MM.1S (cell line): ENCODE data around the gene EYA2.

Experiments
- DNase-seq: peaks from one replicate; pipeline ENCODE4 v3.0.0-alpha.2; 2015
- H2AFZ ChIP-seq: fragments of 300-600 bp; sonication (generic); 2 replicates; pipeline ENCODE4 v1.6.0; 2016; ENCODE audit warnings: antibody characterized with exemption, low read length
- H3F3A ChIP-seq: fragments of 300-600 bp; sonication (generic); 2 replicates; pipeline ENCODE4 v1.6.1; 2016; ENCODE audit warnings: mild to moderate bottlenecking, antibody characterized with exemption, low read length, moderate library complexity, mixed read lengths; ENCODE audit not compliant: insufficient read depth
- H3K27ac ChIP-seq: fragments of 300-600 bp; sonication (generic); 2 replicates; pipeline ENCODE4 v1.5.1; 2016; ENCODE audit warnings: mild to moderate bottlenecking, low read length
- H3K27me3 ChIP-seq: fragments of 300-600 bp; sonication (generic); replicated peaks from 2 replicates; pipeline ENCODE4 v1.6.0; 2016; ENCODE audit warnings: low read length; ENCODE audit not compliant: insufficient read depth
- H3K36me3 ChIP-seq: fragments of 300-600 bp; sonication (generic); replicated peaks from 2 replicates; pipeline ENCODE4 v1.6.1; 2016; ENCODE audit warnings: mild to moderate bottlenecking, low read length, mixed read lengths; ENCODE audit not compliant: insufficient read depth
- H3K4me1 ChIP-seq: fragments of 300-600 bp; sonication (generic); 2 replicates; pipeline ENCODE4 v1.6.1; 2016; ENCODE audit warnings: low read length, mixed read lengths
- H3K4me2 ChIP-seq: fragments of 300-600 bp; sonication (generic); 2 replicates; pipeline ENCODE4 v1.6.0; 2016; ENCODE audit warnings: low read depth, low read length
- H3K4me3 ChIP-seq: fragments of 300-600 bp; sonication (generic); 2 replicates; pipeline ENCODE4 v1.5.1; 2016; ENCODE audit warnings: low read length, mixed read lengths
- H3K79me2 ChIP-seq: fragments of 300-600 bp; sonication (generic); 2 replicates; pipeline ENCODE4 v1.6.1; 2016; ENCODE audit warnings: mixed run types, low read length, mixed read lengths
- H3K9ac ChIP-seq: fragments of 300-600 bp; sonication (generic); 2 replicates; pipeline ENCODE4 v1.6.1; 2016; ENCODE audit warnings: low read length, mixed read lengths
- H3K9me2 ChIP-seq: fragments of 300-600 bp; sonication (generic); replicated peaks from 2 replicates; pipeline ENCODE4 v1.6.1; 2016; ENCODE audit warnings: mild to moderate bottlenecking, low read length, mixed read lengths; ENCODE audit not compliant: insufficient read depth
- H3K9me3 ChIP-seq: fragments of 300-600 bp; sonication (generic); replicated peaks from 2 replicates; pipeline ENCODE4 v1.6.1; 2016; ENCODE audit warnings: mild to moderate bottlenecking, low read length, mixed read lengths; ENCODE audit not compliant: insufficient read depth
- H4K20me1 ChIP-seq: fragments of 300-600 bp; sonication (generic); 2 replicates; pipeline ENCODE4 v1.6.1; 2016; ENCODE audit warnings: mild to moderate bottlenecking, low read length, moderate library complexity, mixed read lengths; ENCODE audit not compliant: insufficient read depth
- CTCF ChIP-seq: fragments of 300-600 bp; sonication (generic); IDR thresholded peaks from 2 replicates; pipeline ENCODE4 v1.5.1; 2016; ENCODE audit warnings: antibody characterized with exemption, low read length, mixed read lengths
- EZH2 ChIP-seq: fragments of 300-600 bp; sonication (generic); optimal IDR thresholded peaks from 2 replicates; pipeline ENCODE3; 2017; ENCODE audit warnings: low read depth, mild to moderate bottlenecking, antibody characterized with exemption, low read length, mixed read lengths
- EZH2phosphoT487 ChIP-seq: fragments of 300-600 bp; sonication (generic); IDR thresholded peaks from 2 replicates; pipeline ENCODE4 v1.6.1; 2018; ENCODE audit warnings: antibody characterized with exemption, low read length

Gene EYA2

GRCh38 chr20:46934746-46935287 is 40.2 kb downstream of the EYA2 start:
- no peaks in the 10 kb centered on the region for H3F3A ChIP-seq
- H3K79me2 ChIP-seq = no peaks in the 10 kb centered on the region
- no peak overlapping the region for H3K4me3 ChIP-seq
- no peak for DNase-seq
- no peaks in the 10 kb centered on the region for H3K36me3 ChIP-seq
- TF ChIP-seq EZH2 (no peak), EZH2phosphoT487 (no peak), CTCF (no peak)
- no peaks in the 10 kb centered on the region for H3K9me3 ChIP-seq
- no peaks in the 10 kb centered on the region for H3K9me2 ChIP-seq
- no peak overlapping the region for H3K27ac ChIP-seq
- no peak overlapping the region for H2AFZ ChIP-seq
- H3K27me3 ChIP-seq = no peaks in the 10 kb centered on the region
- no peak overlapping the region for H3K9ac ChIP-seq
- no peaks in the 10 kb centered on the region for H3K4me1 ChIP-seq
- no peaks in the 10 kb centered on the region for H4K20me1 ChIP-seq
- no peak overlapping the region for H3K4me2 ChIP-seq

GRCh38 chr20:46935394-46936017 is 40.9 kb downstream of the EYA2 start:
- TF ChIP-seq EZH2 (no peak), CTCF (no peak), EZH2phosphoT487 (no peak)
- DNase-seq = no peak
- H3K9ac ChIP-seq = no peak overlapping the region
- H3K79me2 ChIP-seq = no peaks in the 10 kb centered on the region
- no peak overlapping the region for H3K4me3 ChIP-seq
- no peak overlapping the region for H2AFZ ChIP-seq
- H3K27me3 ChIP-seq = no peaks in the 10 kb centered on the region
- H3K27ac ChIP-seq = no peak overlapping the region
- no peaks in the 10 kb centered on the region for H3K9me2 ChIP-seq
- H3K4me1 ChIP-seq = no peaks in the 10 kb centered on the region
- H3F3A ChIP-seq = no peaks in the 10 kb centered on the region
- H3K36me3 ChIP-seq = no peaks in the 10 kb centered on the region
- no peaks in the 10 kb centered on the region for H4K20me1 ChIP-seq
- H3K4me2 ChIP-seq = no peak overlapping the region
- no peaks in the 10 kb centered on the region for H3K9me3 ChIP-seq

DNA sequence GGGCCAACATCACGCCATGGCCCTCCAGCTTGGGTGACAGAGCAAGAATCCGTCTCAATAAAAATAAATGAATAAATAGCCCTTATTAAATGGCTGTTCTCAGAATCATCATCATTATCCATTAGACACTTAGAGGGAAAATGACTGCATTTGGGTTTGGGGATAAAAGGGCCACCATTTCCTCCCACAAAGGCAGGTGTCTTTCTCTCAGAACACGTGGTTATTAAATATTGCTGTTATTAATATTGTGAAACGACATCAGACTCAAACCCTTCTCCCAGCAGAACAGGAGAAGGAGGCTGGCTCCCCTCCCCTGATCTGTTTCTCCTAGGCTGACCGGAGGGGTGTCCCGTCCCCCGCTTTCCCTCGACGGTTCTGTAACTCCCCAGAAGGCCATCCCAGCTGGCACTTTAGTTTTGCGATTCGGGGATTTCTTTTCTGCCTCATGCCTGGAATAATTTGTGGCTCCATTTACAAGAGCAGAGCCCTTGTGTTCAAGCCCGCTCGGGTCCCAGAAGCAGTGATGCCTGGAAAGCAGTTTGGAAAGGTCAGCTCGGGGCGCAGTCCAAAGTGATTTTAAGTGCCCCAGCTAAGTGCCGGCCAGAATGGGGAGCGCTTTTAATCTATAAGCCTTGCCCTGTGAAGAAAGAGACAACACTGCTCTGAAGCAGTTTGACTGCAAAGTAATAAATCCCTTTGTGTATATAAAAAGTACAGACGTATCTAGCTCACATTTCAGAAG is 41.9 kb downstream of the EYA2 start:
- H3K4me1 ChIP-seq = no peaks in the 10 kb centered on the region
- H3K9me2 ChIP-seq = no peaks in the 10 kb centered on the region
- H3K36me3 ChIP-seq = no peaks in the 10 kb centered on the region
- no peak for DNase-seq
- H3K4me2 ChIP-seq = no peak overlapping the region
- H3K79me2 ChIP-seq = no peaks in the 10 kb centered on the region
- H3K27me3 ChIP-seq = no peaks in the 10 kb centered on the region
- no peak for TF ChIP-seq EZH2phosphoT487
- no peak for TF ChIP-seq CTCF
- no peak for TF ChIP-seq EZH2
- H3K9ac ChIP-seq = no peak overlapping the region
- no peak overlapping the region for H3K27ac ChIP-seq
- no peak overlapping the region for H3K4me3 ChIP-seq
- no peaks in the 10 kb centered on the region for H3F3A ChIP-seq
- H3K9me3 ChIP-seq = no peaks in the 10 kb centered on the region
- H4K20me1 ChIP-seq = no peaks in the 10 kb centered on the region
- H2AFZ ChIP-seq = no peak overlapping the region
